HG03558 (cell line): Measurements from ENCODE around the gene IRF2.
"Not testable (repeated sequence)": the region's sequence is repeated elsewhere in the genome, so short reads cannot be mapped to it uniquely, and the experiment has no call there.

Source experiments
- ATAC-seq: cut with Tn5 transposase; IDR thresholded peaks from one replicate; pipeline ENCODE4 v1.9.1; 2021; ENCODE audit warnings: moderate number of reproducible peaks; ENCODE audit not compliant: unreplicated experiment; ENCODE audit errors: extremely low read depth

IRF2 gene

GRCh38 chr4:184376126-184376838 is 98.1 kb downstream of the IRF2 start:
- no peak for ATAC-seq

GRCh38 chr4:184375623-184376022 is 98.7 kb downstream of the IRF2 start:
- ATAC-seq = not testable (repeated sequence)

- no peak for ATAC-seq
Observed at GRCh38 chr4:184375027-184375426, 99.3 kb downstream of the IRF2 start.

- no peak for ATAC-seq
Observed at GRCh38 chr4:184373886-184374405, 100.4 kb downstream of the IRF2 start.

- no peak for ATAC-seq
Observed at GRCh38 chr4:184371390-184371787, 103.0 kb downstream of the IRF2 start.

- ATAC-seq = no peak
Observed at GRCh38 chr4:184370711-184371389, 103.5 kb downstream of the IRF2 start.

- ATAC-seq = no peak
Observed at GRCh38 chr4:184369871-184370270, 104.5 kb downstream of the IRF2 start.

- ATAC-seq = no peak
Observed at GRCh38 chr4:184368731-184369130, 105.6 kb downstream of the IRF2 start.

GRCh38 chr4:184368290-184368689 is 106.1 kb downstream of the IRF2 start:
- ATAC-seq = no peak

- peak; percentile 88 for ATAC-seq
Observed at GRCh38 chr4:184364100-184364921, 110.0 kb downstream of the IRF2 start.

GRCh38 chr4:184363258-184363657 is 111.1 kb downstream of the IRF2 start:
- ATAC-seq = no peak

- ATAC-seq = no peak
Observed at GRCh38 chr4:184362396-184362795, 112.0 kb downstream of the IRF2 start.

GRCh38 chr4:184361443-184361842 is 112.9 kb downstream of the IRF2 start:
- ATAC-seq = no peak

- ATAC-seq = no peak
Observed at GRCh38 chr4:184359888-184360287, 114.5 kb downstream of the IRF2 start.

- ATAC-seq = no peak
Observed at GRCh38 chr4:184358521-184359232, 115.7 kb downstream of the IRF2 start.

- ATAC-seq = no peak
Observed at GRCh38 chr4:184357772-184358171, 116.6 kb downstream of the IRF2 start.

- ATAC-seq = no peak
Observed at GRCh38 chr4:184357165-184357564, 117.2 kb downstream of the IRF2 start.

GRCh38 chr4:184356366-184356765 is 118.0 kb downstream of the IRF2 start:
- ATAC-seq = no peak

- no peak for ATAC-seq
Observed at GRCh38 chr4:184355857-184356256, 118.5 kb downstream of the IRF2 start.

- no peak for ATAC-seq
Observed at GRCh38 chr4:184355111-184355604, 119.2 kb downstream of the IRF2 start.
